GM19193 (cell line): ENCODE data around the gene EIF4H.

ENCODE experiments used
- POLR2A ChIP-seq: IDR thresholded peaks from 4 replicates; pipeline ENCODE4 v1.6.1; 2011; ENCODE audit not compliant: insufficient read depth, insufficient read length; ENCODE audit errors: extremely low read depth

The EIF4H gene

GRCh38 chr7:74185016-74185415, 10.9 kb downstream of the EIF4H start:
- no peak for TF ChIP-seq POLR2A

DNA sequence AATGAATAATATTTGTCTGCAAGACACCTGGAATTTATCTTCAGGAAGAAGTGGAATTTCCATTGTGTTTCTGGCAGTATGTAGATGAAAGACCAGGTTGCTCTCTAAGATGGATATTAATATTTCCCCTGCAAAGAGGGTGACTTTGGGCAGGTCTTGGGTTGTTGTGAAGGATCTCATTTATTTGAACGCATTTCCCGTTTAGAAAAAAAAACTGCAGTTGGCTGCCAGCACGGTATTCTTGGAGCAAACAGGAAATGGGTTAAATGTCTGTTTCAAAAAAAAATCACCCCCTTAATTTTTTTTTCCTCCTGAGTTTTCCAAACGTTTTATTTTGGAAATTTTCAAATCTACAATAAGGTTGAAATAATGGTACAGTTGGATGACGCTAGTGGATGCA, 11.5 kb downstream of the EIF4H start:
- no peak for TF ChIP-seq POLR2A

DNA sequence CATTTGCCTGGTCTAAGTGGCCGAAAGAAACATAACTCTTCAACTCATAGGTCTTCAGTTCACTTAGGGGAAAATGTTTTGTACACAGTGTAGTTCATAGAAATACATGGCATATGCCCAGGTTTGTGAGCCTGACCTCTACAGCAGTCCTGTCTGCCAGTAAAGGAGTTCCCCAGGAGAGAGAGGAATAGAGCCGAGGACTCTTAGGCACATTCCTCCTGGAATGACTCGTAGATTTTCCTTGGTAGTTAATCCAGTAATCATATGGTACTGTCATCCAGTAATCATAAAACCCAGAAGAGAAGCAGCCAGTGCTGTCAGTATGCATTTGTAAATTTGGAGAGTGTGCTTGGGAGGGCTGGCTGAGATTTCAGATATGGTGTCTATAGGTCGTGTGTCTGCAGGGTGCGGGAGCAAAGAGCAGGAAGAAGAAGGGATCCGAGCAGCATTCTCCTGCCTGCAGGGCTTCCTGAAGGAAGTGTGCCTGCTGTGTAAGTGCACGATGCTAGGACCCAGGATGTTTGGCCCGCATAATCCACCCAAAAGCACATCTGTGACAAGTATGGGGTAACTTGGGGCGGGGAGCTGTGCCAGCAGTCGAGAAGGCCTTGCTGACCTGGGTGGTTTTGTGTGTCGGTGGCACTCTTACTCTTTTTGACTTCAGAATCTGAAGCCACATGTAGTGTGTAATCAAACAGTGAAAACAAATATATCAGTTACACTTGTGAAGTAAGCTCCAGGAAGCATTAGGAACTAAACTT, 13.9 kb downstream of the EIF4H start:
- TF ChIP-seq POLR2A, result no peak

GRCh38 chr7:74190259-74190658, 16.1 kb downstream of the EIF4H start:
- no peak for TF ChIP-seq POLR2A

DNA sequence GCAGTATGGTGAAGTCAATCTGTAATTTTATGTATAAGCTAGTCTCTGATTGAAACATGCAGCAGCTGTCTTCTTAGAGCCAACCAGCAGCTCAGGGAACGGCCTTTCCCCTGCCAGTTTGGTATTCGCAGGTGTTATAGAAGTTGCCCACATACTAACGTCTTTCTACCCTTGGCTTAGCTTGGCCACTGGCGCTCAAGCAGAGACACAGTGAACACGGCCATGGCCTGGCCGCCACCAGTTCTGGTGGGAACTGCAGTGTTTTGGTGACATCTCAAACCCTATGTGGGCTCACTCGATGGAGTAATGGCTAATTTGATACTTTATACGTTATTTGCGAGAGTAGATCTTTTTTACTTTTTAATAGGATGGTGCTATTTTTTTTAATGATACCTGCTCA, 17.1 kb downstream of the EIF4H start:
- no peak for TF ChIP-seq POLR2A

GRCh38 chr7:74193054-74193453, 18.9 kb downstream of the EIF4H start:
- TF ChIP-seq POLR2A, result no peak

- TF ChIP-seq POLR2A, result no peak
Measured at GRCh38 chr7:74193913-74194312, 19.8 kb downstream of the EIF4H start.

DNA sequence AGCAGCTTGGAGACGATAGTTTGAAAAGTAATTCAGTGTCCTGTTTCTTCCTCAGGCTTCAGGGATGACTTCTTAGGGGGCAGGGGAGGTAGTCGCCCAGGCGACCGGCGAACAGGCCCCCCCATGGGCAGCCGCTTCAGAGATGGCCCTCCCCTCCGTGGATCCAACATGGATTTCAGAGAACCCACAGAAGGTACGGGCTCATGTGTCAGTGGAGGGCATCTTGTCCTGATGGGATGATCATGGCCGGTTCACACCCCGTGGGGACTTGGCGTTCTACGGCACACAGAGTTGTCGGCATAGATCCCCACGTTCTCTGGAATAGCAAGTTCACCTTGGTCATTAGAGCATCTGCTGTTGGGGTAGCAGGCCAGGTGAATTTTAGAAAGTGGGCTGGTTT, 20.5 kb downstream of the EIF4H start:
- no peak for TF ChIP-seq POLR2A

GRCh38 chr7:74197449-74198124, 23.4 kb downstream of the EIF4H start:
- TF ChIP-seq POLR2A, result no peak

DNA sequence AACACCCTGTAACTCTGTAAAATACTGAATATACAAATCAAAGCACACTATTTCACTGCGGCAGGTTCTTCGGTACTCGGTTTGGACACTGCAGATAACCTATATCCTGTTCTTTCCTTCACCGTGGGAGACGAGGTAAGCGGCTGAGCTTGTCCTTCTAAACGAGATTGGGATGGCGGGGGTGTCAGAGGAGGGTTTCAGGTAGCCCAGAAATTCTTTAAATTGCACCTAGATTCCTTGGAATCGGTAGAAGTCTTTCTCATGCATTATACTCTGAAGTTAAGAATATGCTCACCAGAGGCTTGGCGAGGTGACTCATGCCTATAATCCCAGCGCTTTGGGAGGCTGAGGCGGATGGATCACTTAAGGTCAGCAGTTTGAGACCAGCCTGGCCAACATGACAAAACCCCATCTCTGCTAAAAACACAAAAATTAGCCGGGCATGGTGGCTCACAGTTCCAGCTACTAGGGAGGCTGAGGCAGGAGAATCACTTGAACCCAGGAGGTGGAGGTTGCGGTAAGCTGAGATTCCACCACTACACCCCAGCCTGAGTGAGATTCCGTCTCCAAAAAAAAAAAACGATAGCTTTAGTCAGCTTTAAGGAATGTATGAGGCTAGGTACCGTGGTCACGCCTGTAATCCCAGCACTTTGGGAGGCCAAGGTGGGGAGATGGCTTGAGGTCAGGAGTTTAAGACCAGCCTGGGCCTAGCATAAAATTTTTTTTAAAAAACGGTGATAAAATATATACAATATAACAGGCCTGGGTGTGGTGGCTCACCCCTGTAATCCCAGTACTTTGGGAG, 25.6 kb downstream of the EIF4H start:
- no peak for TF ChIP-seq POLR2A

- no peak for TF ChIP-seq POLR2A
Measured at GRCh38 chr7:74202841-74203556, 28.8 kb downstream of the EIF4H start.

- no peak for TF ChIP-seq POLR2A
Measured at GRCh38 chr7:74203956-74204618, 29.9 kb downstream of the EIF4H start.

- no peak for TF ChIP-seq POLR2A
Measured at GRCh38 chr7:74206589-74207120, 32.5 kb downstream of the EIF4H start.

DNA sequence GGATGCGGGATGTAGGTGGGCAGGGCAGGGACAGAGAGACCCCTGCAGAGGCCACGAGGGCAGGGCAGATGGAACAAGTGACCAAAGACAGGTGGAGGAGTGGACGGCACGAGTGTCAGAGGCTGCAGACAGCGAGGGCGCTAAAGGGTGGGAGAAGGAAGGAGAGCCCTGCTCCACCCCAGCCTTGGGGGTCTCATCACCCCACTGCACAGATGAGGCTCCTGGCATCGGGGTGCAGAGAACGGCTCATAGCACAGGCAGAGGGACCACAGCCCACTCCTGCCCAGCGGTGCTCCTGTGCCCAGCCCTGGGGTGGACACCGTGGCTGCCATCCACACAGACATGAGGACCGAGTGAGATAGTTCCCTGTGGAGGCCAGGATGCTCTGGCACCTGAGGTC, 33.4 kb downstream of the EIF4H start:
- no peak for TF ChIP-seq POLR2A
